HG03439 (cell line): ENCODE data around the gene CD1D.
A peak's percentile ranks its signal among the peaks of the same experiment; 100 is the strongest.

Source experiments
- ATAC-seq: cut with Tn5 transposase; IDR thresholded peaks from one replicate; pipeline ENCODE4 v1.9.1; 2021; ENCODE audit warnings: mild to moderate bottlenecking, moderate library complexity; ENCODE audit not compliant: unreplicated experiment

CD1D gene

DNA sequence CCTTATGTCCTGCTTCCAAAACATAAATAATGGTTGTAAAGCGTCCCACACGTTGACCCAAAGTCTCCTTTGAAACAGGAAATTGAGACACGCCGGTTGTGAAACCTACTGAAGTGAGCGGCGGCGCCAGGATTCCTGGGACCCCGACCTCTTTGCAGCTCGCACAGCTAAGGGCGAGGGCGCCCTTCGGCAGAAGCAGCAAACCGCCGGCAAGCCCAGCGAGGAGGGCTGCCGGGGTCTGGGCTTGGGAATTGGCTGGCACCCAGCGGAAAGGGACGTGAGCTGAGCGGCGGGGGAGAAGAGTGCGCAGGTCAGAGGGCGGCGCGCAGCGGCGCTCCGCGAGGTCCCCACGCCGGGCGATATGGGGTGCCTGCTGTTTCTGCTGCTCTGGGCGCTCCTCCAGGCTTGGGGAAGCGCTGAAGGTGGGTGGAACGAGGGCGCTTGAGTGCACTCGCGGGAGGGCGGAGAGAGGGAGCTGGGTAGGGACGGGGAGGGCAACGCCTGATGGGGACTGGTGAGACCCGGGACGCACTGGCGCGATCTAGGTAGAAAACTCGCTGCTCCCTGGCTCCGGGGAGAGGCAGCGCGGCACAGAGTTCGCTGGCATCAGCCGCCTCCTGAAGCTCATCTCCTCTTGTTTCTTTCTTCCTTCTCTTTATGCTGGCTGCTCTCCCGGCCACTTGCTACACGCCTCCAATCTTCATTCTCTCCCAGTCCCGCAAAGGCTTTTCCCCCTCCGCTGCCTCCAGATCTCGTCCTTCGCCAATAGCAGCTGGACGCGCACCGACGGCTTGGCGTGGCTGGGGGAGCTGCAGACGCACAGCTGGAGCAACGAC lies at the start of gene CD1D:
Gene CD1D, plus strand, starts transcription at position 155 of the 836 bp plus-strand sequence. Its CDS starts 207 bp downstream, at position 362.
- ATAC-seq, result no peak

DNA sequence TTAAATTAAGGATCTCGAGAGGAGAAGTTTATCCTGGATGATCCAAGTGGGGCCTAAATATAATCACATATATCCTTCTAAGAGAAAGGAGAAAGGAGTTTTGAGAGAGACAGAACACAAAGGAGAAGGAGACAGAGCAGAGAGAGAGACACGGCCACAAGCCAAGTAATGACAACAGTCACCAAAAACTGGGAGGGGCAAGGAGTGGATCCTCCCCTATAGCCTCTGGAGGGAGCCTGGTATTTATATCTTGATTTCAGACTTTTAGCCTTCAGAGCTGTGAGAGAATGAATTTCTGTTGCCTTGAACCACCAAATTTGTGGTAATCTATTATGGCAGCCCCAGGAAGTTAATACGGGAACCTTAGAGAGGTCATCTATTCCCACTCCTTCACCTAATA lies 49.5 kb upstream of the CD1D start:
- no peak for ATAC-seq

DNA sequence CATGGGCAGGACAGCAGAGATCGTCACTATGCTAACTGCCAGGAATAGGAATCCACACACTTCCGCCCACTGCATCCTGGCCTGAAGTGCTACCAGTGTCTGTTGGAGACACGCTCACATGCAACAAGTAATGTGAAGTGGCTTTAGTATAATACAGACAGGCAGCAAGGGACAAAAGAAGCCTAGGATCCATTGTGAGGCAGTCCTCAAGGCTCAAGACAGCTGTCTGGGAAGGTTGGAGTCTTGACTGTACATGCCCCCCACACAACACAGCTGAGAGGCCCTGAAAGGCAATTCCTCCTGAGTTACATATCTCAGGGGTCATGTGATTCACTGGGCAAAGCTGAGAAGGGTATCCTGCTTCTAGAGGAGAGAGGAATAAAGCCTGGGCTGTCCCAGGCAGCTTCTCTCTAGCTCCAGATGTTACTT lies 39.9 kb upstream of the CD1D start:
- no peak for ATAC-seq

DNA sequence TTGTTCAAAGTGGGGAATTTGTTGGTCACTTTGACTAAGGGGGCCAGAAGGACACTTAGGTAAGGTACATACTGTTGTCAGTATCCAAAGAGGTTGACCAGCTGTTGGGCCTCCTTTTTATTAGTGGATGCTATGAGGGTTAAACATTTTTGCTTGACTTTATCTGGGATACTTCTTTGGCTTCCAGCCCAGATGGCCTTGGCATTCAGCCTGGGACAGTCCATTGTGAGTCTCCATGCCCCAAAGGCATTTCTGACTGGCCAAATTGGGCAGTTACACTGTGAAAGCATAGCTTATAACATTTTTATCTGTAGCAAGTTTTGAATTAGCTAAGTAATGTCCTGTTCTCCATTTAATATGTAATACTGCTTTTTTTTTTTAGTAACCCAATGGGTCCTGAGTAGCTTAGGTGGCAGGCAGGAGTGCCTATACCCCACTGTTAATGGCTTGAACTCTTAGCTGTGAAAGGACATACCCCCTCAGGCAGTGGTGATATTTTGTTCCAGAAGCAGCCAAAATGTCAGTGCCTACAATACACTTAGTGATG lies 35.4 kb upstream of the CD1D start:
- no peak for ATAC-seq

DNA sequence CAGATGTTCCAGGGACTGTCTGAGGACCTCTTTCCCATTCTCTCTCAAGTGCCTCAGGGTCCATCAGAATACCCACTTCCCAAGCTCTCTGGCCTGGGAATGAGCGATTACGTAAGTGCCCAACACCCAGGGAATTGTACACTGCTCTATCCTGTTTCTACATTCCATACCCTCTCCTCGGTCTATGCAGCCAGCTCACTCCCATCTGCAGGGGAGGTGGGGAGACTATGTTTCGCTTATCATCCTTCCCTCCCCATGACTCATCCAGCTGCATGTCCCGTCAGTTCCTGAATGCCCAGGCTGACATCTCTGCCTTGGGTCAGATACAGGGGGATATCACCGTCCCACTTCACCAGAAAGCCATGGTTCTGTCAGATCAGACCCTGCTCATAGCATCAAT lies 34.5 kb upstream of the CD1D start:
- ATAC-seq, result no peak

DNA sequence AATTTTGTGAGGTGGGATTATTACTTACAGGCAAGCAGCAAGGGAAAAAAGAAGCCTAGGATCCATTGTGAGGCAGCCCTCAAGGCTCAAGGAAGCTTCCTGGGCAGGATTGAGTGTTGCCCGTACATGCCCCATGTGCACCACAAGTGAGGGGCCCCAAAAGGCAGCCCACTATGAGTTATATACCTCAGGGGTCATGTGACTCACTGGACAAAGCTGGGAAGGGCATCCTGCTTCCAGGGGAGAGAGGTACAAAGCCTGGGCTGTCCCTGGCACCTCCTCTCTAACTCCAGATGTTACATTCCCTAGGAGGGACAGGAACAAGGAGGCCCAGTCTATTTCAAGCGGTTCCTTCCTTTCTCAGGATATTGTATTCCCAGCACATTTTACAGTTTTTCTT lies 34.0 kb upstream of the CD1D start:
- no peak for ATAC-seq

DNA sequence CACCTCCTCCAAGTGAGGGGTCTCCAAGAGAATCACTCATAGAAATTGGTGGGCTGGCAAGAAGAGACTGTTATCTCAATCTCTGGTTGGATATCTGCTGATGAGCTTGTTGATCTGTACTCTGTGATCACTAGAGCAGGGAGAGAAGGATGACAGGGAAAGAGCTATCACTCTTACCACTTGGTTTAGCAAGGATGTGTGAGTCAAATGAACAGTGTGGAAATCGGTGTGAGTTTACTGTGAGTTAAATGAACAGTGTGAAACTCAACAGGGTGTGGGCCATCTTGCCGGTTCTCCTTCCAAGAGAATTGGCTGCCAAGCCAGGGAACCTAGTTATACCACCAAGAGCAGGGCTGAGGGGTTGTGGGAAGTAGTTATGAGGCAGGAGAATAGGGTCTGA lies 33.3 kb upstream of the CD1D start:
- no peak for ATAC-seq

DNA sequence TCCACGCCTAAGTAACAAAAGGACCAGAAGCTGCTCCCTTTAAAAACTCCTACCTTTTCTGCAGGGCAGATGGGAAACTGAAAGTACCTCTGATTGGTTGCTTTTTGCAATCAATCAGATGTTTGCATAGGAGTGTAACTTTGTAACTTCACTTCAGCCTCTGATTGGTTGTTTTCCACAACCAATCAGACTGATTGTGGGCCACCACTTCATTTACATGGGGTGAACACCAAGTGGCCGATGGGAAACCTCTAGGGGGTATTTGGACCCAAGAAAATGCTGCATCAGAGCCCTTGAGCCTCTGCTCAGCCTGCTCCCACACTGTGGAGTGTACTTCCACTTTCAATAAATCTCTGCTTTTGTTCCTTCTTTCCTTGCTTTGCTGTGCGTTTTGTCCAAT lies 32.8 kb upstream of the CD1D start:
- no peak for ATAC-seq

DNA sequence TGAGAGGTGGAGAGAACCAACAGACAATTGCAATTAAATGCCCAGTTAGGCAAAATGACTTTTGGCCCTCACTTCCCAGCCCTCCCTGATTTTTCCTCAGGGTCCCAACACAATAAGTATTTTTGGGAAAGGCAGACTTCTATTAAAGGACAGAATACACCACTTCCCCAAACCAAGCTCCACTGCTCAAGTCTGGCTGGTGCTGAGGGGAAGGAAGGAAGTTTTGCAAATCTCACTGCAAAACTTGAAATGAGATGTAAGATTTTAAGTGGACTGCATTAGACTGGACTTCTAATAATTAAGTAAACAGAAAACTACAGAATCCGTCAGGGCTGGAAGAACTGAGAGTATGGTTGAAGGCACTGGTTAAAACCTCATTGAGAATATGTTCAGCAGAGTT lies 32.2 kb upstream of the CD1D start:
- ATAC-seq, result no peak

DNA sequence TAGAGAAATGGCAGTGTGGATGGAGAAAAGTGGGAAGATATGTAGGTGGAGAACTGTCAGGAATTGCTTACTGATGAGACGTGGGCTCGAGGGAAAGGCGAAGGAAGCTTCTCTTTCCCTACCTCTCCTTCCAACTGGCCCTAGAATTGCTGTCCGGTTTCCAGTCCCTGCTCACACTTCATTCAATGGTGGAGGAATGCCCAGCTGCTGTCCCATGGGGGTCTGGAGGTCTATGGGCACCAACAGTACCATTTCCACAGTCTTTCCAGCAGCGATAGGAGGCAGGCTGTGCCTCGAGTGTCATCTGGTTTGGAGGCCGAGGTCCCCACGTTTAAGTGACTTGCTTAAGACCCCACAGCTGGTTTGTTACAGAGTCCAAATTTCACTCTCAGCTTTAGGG lies 31.5 kb upstream of the CD1D start:
- ATAC-seq, result no peak

DNA sequence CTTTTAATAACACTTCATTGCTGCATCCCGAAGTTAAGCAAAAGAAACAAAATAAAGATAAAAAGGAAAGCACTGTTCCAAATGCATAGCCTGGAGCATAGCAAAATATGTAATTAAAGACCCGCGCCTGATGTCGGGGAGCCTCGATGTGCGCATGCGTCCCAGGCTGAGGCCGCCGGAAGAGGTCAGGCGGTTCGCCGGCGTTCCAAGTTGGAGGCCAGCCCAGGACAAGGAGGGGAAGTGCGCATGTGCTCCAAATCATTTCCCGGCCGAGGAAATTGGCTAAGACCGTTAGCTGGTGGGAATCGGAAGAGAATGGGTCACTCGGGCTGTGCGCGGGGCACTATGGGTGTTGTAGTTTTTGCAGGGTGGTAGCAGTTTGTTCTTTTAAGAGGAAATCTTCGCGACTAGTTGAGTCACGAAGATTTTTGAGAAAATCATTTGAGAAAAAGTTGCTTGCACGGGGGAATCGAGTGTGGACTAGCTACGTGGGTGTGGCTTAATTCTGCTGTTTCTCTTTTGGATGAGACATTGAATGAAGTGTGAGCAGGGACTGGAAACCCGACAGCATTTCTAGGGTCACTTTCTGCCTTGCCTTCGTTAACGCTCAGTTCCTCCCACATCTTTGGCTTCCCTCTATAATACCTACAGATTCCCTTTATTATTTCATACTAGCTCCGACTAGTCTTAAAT lies 31.0 kb upstream of the CD1D start:
- peak; percentile 59 for ATAC-seq

DNA sequence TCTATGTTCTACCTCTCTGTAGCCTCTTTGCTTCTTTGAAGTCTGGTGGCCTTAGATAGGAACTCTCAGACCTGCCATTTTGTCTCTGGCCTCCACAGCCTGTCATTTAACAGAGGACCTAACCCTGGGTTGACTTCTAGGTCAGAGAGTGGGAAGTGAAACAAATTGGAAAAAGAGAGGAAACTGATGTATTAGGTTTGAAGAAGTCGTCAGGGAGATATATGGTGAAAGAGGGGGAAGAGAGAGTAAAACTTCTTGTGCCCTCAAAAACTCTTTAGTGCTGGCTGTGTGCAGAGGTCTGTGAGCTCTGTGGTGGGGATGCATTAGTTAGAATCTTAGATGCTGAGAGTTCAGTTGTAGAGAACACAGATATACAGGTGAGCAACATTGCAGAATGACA lies 30.2 kb upstream of the CD1D start:
- ATAC-seq, result no peak

DNA sequence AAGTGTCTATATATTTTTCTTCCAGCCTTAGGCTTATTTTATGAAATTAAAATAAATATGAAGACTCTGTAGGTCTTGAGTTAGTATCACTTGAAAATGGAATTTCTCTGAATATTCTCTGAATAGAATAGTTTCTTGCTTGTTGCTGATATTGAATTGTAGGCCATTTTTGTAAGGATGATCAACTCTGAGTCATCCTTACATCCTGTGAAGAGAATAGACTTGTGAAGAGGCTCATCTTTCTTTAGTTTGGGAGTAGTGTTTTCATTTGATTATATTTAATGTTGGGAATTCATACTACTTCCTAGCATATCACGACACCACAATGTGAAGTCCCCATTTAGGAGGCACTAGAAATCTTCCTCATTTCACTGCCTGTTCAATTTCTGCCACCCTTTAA lies 27.5 kb upstream of the CD1D start:
- ATAC-seq, result no peak

DNA sequence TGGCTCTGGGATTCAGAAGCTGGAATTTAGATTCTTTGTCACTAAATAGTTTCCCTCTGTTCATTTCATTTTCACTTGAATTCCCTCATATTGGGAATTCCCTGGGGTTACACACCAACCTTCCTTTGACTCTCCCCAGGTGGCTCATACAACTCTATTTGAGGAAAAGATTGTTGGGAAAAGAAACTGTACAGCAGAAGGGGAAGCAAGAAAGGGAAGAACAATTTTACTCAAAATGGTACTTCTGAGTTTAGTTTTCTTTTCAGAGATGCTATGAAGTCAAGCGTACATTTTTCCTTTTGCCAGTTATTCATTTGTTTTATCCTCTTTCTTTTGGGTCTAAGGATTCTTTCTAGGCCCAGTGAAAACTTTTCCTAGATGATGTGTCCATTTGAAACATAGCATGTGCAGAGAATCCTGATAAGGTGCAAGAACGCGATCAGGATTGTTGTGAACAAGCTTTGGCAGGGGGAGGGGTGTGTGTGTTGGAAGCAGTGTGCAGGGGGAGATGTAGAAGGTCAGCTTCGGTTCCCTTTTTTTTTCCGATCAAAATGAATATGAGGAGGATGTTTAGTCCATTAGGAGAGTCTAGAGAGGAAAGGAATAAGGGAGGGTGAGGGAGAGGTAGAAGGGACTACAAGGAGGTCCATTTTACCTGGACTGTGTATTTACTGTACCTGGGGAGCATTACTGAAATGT lies 26.8 kb upstream of the CD1D start:
- ATAC-seq, result no peak

DNA sequence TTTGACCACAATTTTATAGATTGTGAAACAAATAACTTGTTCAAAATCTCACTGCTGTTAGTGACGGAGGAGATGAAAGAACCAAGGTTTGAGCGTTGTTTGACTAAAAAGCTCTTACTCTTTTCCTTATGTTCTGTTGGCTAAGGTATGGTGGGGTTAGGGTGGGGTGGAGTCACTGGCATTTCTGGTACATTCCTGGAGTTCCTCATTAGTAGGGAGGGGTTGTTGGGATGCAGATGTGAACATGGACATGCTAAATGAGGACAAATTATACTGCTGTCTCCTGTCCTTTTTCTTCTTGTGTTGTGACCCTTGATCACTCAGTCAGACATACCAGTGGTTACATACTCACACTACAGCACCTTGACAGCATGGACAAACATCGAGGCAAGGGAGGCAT lies 26.2 kb upstream of the CD1D start:
- no peak for ATAC-seq

DNA sequence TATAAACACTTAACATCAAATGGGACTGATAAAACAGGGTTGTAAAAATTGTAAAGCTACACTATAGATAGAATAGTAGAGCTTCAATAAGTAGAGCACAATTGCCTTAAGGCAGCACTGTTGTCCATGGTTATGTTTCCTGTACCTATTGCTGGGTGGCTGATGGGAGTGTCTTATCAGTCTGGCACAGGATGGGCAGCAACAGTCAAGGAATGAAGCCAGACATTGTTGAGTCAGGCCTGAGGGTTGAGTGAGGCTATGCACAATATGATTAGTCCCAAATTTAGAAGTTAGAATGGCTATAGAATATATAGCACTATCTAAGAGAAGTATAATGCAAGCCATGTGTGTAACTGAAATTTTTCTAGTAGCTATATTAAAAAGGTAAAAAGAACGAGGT lies 25.0 kb upstream of the CD1D start:
- ATAC-seq, result no peak

DNA sequence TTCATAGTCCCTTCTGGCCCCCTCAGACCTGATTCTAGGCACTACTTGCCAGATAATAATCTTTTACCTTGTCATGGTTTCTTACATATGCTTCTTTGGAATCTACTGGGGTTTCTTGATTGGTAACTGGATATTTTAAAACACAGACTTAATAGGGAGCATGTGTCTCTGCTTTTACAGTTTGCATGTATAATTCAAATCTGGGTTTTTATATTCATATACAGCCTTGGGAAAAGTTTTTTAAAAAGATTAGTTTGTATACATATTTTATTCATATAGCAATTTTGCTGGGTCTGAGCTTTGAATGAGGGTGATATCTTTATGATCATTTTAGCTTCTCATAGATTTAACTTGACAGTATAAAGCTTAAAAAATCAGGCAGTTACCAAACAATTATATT lies 21.1 kb upstream of the CD1D start:
- no peak for ATAC-seq

DNA sequence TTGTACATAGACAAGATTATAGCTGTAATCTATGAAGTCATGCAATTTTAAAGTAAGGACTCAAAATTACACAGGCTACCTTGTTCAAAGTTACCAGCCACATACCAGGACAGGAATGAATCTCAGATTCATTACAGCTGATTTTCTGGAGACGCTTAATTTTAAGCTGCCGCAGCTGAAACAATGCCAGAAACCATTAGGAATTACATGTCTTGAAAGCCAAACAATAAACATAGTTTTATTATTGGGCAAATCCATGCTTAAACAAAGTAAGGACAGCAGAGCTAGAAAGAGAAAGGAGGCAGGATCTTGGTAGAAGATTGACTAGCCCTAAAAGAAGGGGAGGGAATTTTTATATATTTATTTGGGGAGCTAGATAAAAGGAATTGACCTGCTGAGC lies 19.2 kb upstream of the CD1D start:
- no peak for ATAC-seq

DNA sequence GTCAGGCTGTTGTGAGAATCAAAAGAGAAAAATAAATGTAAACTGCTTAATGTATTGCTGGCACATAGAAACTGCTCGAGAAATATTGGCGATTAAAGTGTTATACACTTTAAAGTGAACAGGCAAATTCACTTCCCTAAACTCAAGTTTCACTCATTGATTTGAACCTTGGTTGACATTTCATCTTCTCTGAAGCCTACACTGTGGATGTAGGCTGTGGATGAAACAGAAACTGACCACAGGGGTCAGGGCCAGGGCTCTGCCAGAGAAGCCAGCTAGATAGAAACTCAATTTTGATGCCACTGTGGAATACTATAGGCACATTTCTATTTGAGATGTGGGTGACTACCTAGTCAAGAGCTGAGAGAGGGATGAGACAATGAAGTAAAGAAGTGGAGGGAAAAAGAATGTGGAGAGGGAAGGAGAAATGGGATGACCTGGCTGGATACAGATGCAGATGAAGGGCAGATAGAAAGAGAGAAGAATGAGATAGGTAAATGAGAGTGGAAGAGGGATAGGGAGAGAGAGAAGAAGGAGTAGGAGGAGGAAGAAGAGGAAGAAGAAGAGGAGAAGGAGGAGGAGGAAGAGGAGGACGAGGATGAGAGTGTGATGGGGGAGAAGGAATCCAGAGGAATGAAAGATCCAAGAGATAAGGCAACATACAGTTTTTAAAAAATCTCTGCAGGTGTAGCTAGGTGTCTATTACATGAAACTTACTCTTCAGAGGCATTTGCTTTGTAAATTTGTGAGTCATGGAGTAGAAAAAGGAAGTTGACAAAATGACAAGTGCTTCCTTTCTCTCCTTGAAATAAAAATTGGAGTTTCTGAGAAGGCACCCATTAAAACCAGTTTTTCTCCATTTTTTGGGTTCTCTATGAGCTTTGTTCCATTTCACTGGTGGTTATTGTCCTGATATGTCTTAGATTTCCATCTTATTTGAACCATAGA lies 17.4 kb upstream of the CD1D start:
- peak; percentile 97 for ATAC-seq

DNA sequence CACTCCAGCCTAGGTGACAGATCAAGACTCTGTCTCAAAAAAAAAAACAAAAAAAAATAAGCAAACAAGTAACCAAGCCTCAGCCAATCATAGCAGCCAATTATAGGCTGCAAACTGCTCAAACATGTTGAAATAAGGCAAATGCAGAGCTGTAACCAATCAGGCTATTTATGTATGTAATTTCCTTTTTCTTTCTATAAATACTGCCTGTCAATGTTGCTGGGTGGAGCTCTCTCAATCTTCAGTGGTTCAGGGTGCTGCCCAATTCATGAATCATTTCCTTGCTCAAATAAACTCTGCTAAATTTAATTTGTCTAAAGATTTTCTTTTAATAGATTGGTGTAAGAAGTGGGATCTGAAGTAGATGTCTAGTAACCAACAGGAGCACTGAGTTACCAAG lies 11.6 kb upstream of the CD1D start:
- no peak for ATAC-seq
